Measurements from ENCODE around the gene CMTM7. TPM values are rescaled to one million over a fixed set of nuclear protein-coding genes. Genes with fewer than 3 reads are reported as not detected.

Gene CMTM7
- total RNA-seq, 3 donors from 2014 or later (not counting 1 experiment from before 2014, with no cell fraction given) = 4.1 to 16.7 (median 12.8) TPM

DNA sequence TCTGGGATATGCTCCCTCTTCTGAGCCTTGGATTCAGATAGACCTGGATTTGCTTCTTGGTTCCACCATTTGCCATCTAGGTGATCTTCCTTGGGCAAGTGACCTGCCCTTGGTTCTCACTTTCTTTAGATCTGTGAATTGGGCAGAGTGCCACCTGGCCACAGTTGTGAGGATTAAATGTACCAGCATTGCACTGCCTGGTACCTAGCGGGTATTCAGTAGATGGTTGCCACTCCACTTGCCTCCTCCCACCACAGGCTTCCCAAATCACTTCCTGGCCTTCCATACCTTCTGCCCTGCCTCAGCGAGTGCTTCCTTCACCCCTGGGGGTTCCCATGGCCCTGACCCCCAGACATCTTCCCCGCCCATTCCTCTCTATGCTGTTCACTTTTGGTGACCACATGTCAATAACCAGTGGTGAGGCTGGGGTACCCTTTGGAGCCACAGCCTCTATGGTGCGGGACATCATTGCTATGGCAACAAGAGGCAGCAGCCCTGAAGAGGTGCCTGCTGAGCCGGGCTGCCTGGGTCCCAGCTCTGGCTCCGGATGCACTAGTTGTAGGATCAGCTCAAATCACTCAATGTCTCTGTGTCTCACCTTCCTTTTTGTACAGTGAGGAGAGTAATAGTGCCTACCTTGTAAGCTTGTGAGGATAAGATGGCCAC is 40.5 kb downstream of the CMTM7 start:
- DNase-seq (peak in 1 of 2 donors; percentile 48), ATAC-seq (no peak)
- Mint-ChIP-seq H3K4me3 (no peak overlapping the region), H3K4me1 (peaks cover 54 to 60% of the 10 kb centered on the region in 2 donors), H3K27ac (peak overlapping the region; percentile 81 to 92), H3K36me3 (no peaks in the 10 kb centered on the region), H3K9me3 (no peaks in the 10 kb centered on the region), H3K27me3 (ENCODE audit: low read depth in 2 of 2) (no peaks in the 10 kb centered on the region)
- H3K27ac ChIP-seq (ENCODE audit: low read length) = peak overlapping the region; percentile 71
- 91% methylated on average over 6 of the region's 6 CpGs for WGBS (ENCODE audit: insufficient coverage)
- H3K4me1 ChIP-seq (ENCODE audit: control insufficient read depth, insufficient read depth, low read length) = peaks cover 59% of the 10 kb centered on the region
- H3K9me3 ChIP-seq (ENCODE audit: control insufficient read depth, insufficient read depth, low read length) = no peaks in the 10 kb centered on the region
- H3K27me3 ChIP-seq (ENCODE audit: control insufficient read depth, insufficient read depth, low read length) = no peaks in the 10 kb centered on the region
- H3K4me3 ChIP-seq (ENCODE audit: low read length) = no peak overlapping the region
- TF ChIP-seq, protein P1, sequence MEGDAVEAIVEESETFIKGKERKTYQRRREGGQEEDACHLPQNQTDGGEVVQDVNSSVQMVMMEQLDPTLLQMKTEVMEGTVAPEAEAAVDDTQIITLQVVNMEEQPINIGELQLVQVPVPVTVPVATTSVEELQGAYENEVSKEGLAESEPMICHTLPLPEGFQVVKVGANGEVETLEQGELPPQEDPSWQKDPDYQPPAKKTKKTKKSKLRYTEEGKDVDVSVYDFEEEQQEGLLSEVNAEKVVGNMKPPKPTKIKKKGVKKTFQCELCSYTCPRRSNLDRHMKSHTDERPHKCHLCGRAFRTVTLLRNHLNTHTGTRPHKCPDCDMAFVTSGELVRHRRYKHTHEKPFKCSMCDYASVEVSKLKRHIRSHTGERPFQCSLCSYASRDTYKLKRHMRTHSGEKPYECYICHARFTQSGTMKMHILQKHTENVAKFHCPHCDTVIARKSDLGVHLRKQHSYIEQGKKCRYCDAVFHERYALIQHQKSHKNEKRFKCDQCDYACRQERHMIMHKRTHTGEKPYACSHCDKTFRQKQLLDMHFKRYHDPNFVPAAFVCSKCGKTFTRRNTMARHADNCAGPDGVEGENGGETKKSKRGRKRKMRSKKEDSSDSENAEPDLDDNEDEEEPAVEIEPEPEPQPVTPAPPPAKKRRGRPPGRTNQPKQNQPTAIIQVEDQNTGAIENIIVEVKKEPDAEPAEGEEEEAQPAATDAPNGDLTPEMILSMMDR (IDR thresholded peaks at IDR 0.05) = no peak
- H3K36me3 ChIP-seq (ENCODE audit: control insufficient read depth, insufficient read depth, low read length) = no peaks in the 10 kb centered on the region
- intact Hi-C loops (cut with micrococcal nuclease) = no loop called here

DNA sequence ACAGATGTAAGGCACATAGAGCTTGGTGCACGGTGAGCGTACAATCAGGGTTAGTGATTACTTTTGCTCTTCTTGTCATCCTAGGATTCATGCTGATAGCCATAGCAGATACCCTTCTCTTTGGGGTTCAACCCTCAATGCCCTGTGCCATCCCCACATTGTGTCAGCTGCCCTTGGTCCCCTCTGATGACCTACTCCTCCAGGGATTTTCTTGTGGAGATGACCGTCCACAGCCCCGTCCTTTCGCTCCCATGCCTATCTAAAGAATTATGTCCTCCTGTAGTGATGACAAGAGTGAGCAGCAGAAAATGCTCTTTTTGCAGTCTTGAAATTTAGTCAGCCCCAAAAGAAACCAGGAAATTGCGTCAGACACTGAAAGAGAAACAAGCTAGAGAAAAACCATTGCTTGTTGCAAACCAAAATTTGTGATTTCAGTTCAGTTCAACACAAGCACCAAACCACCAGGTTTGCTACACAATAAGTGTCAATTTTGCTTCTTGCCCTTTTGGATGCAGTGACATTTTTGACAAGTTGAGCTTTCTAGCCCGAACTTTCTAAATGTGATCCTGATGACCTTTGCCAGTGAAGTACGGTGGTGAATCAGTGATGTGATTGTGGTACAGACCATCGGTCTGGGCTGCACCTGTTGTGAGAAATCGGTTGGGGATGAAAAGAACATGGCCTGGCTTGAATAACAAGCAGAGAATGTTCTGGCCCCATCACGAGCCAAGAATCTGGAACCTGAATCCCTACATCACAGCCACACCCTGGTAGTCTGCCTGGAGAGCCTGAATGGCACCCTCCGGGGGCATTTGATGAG is 41.3 kb downstream of the CMTM7 start:
- H3K4me1 Mint-ChIP-seq = peaks cover 47 to 53% of the 10 kb centered on the region in 2 donors
- 44% methylated on average over 12 of the region's 12 CpGs for WGBS (ENCODE audit: insufficient coverage)
- H3K9me3 Mint-ChIP-seq = no peaks in the 10 kb centered on the region
- TF ChIP-seq, protein P1 (IDR thresholded peaks at IDR 0.05) = no peak
- Histone ChIP-seq H3K27me3 (ENCODE audit: control insufficient read depth, insufficient read depth, low read length) (no peaks in the 10 kb centered on the region), H3K4me1 (ENCODE audit: control insufficient read depth, insufficient read depth, low read length) (peaks cover 51% of the 10 kb centered on the region), H3K9me3 (ENCODE audit: control insufficient read depth, insufficient read depth, low read length) (no peaks in the 10 kb centered on the region), H3K36me3 (ENCODE audit: control insufficient read depth, insufficient read depth, low read length) (no peaks in the 10 kb centered on the region), H3K4me3 (ENCODE audit: low read length) (no peak overlapping the region), H3K27ac (ENCODE audit: low read length) (peak overlapping the region; percentile 71)
- intact Hi-C loops (cut with micrococcal nuclease) = loop anchor here (1.0 kb wide), 1 partner anchor 27 kb away; no protein-coding TSS in a partner anchor
- ATAC-seq = peak; percentile 49 to 54 (median 54)
- H3K4me3 Mint-ChIP-seq = peak overlapping the region; percentile 72
- no peaks in the 10 kb centered on the region for H3K27me3 Mint-ChIP-seq (ENCODE audit: low read depth in 2 of 2)
- H3K36me3 Mint-ChIP-seq = no peaks in the 10 kb centered on the region
- peak in 1 of 2 donors; percentile 79 for DNase-seq
- H3K27ac Mint-ChIP-seq = peak overlapping the region; percentile 81 to 92

DNA sequence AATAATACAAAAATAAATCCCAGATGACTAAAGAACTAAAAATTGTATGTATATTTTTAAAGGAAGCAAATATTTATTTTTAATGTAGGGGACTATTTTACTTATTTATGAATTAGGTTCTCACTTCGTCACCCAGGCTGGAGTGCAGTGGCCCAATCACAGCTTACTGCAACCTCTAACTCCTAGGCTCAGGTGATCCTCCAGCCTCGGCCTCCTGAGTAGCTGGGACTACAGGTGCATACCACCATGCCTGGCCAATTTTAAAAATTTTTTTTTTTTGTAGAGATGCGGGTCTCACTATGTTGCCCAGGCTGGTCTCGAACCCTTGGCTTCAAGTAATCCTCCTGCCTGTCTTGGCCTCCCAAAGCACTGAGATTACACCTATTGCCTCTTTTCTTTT is 42.6 kb downstream of the CMTM7 start:
- no peak overlapping the region for H3K27ac ChIP-seq (ENCODE audit: low read length)
- 95% methylated on average over 4 of the region's 4 CpGs for WGBS (ENCODE audit: insufficient coverage)
- Mint-ChIP-seq H3K27ac (no peak overlapping the region), H3K36me3 (no peaks in the 10 kb centered on the region), H3K4me3 (no peak overlapping the region), H3K27me3 (ENCODE audit: low read depth in 2 of 2) (no peaks in the 10 kb centered on the region), H3K9me3 (no peaks in the 10 kb centered on the region), H3K4me1 (peaks cover 34 to 40% of the 10 kb centered on the region in 2 donors)
- no peak for DNase-seq
- no peaks in the 10 kb centered on the region for H3K27me3 ChIP-seq (ENCODE audit: control insufficient read depth, insufficient read depth, low read length)
- peaks cover 45% of the 10 kb centered on the region for H3K4me1 ChIP-seq (ENCODE audit: control insufficient read depth, insufficient read depth, low read length)
- TF ChIP-seq, protein P1 (IDR thresholded peaks at IDR 0.05) = no peak
- no peaks in the 10 kb centered on the region for H3K9me3 ChIP-seq (ENCODE audit: control insufficient read depth, insufficient read depth, low read length)
- no peaks in the 10 kb centered on the region for H3K36me3 ChIP-seq (ENCODE audit: control insufficient read depth, insufficient read depth, low read length)
- H3K4me3 ChIP-seq (ENCODE audit: low read length) = no peak overlapping the region
- no peak for ATAC-seq
- intact Hi-C loops (cut with micrococcal nuclease) = no loop called here

Data from natural killer cell (primary cell).